GM21576 (cell line): Measurements from ENCODE around the gene CC2D2A.
"Not testable (repeated sequence)": the region's sequence is repeated elsewhere in the genome, so short reads cannot be mapped to it uniquely, and the experiment has no call there.

Experiments
- ATAC-seq: cut with Tn5 transposase; IDR thresholded peaks from one replicate; pipeline ENCODE4 v1.9.1; 2021; ENCODE audit warnings: mild to moderate bottlenecking, moderate library complexity; ENCODE audit not compliant: unreplicated experiment

Gene CC2D2A

GRCh38 chr4:15556511-15557092 lies 86.9 kb downstream of the CC2D2A start:
- ATAC-seq: no peak

- no peak for ATAC-seq
Observed at GRCh38 chr4:15557786-15558550, 88.3 kb downstream of the CC2D2A start.

- no peak for ATAC-seq
Observed at GRCh38 chr4:15558561-15558960, 88.9 kb downstream of the CC2D2A start.

- no peak for ATAC-seq
Observed at GRCh38 chr4:15562114-15562513, 92.4 kb downstream of the CC2D2A start.

GRCh38 chr4:15562623-15563022 lies 92.9 kb downstream of the CC2D2A start:
- ATAC-seq: no peak

- no peak for ATAC-seq
Observed at GRCh38 chr4:15563871-15564270, 94.2 kb downstream of the CC2D2A start.

- ATAC-seq: no peak
Observed at GRCh38 chr4:15568821-15569220, 99.1 kb downstream of the CC2D2A start.

- ATAC-seq: no peak
Observed at GRCh38 chr4:15569746-15570145, 100.1 kb downstream of the CC2D2A start.

- ATAC-seq: no peak
Observed at GRCh38 chr4:15575966-15576365, 106.3 kb downstream of the CC2D2A start.

GRCh38 chr4:15577508-15577907 lies 107.8 kb downstream of the CC2D2A start:
- ATAC-seq: no peak

- no peak for ATAC-seq
Observed at GRCh38 chr4:15584785-15585184, 115.1 kb downstream of the CC2D2A start.

GRCh38 chr4:15585331-15585730 lies 115.6 kb downstream of the CC2D2A start:
- ATAC-seq: no peak

- ATAC-seq: no peak
Observed at GRCh38 chr4:15586066-15586465, 116.4 kb downstream of the CC2D2A start.

- ATAC-seq: no peak
Observed at GRCh38 chr4:15587649-15588048, 118.0 kb downstream of the CC2D2A start.

GRCh38 chr4:15592799-15593198 lies 123.1 kb downstream of the CC2D2A start:
- ATAC-seq: no peak

GRCh38 chr4:15598644-15599043 lies 129.0 kb downstream of the CC2D2A start:
- no peak for ATAC-seq

GRCh38 chr4:15600176-15600575 lies 130.5 kb downstream of the CC2D2A start:
- no peak for ATAC-seq

- no peak for ATAC-seq
Observed at GRCh38 chr4:15601862-15602261, 132.2 kb downstream of the CC2D2A start.

- no peak for ATAC-seq
Observed at GRCh38 chr4:15605537-15605936, 135.9 kb downstream of the CC2D2A start.

GRCh38 chr4:15610855-15611254 lies 141.2 kb downstream of the CC2D2A start:
- no peak for ATAC-seq

GRCh38 chr4:15612136-15612535 lies 142.5 kb downstream of the CC2D2A start:
- no peak for ATAC-seq

GRCh38 chr4:15614891-15615290 lies 145.2 kb downstream of the CC2D2A start:
- ATAC-seq: not testable (repeated sequence)

GRCh38 chr4:15617407-15617806 lies 147.7 kb downstream of the CC2D2A start:
- ATAC-seq: not testable (repeated sequence)
